ENCODE results near the gene RXRB.
A peak's percentile ranks its signal among the peaks of the same experiment; 100 is the strongest.

The RXRB gene

DNA sequence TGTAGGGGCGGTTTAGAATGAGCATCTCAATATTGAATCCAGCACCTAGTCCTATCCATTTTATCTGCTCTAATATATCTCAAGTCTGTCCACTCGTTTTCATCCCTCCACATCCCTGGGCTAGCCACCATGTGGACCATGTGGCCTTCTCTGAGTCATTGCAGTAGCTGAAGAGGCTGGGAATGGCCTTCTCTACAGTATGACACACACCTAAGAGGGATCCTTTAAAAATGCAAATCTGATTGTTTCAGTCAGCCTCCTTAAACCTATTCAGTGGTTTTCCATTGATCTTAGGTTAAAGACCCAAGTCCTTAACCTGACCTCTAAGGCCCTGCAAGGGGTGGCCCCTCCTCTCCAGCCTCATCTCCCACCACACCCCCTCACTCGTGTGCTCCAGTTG lies 17.2 kb upstream of the RXRB start:
- H3K27me3 Mint-ChIP-seq (ENCODE audit: low read depth) = peaks cover 9% of the 10 kb centered on the region
- no peak overlapping the region for H3K27ac Mint-ChIP-seq
- no peaks in the 10 kb centered on the region for H3K36me3 Mint-ChIP-seq (ENCODE audit: low read depth)
- H3K4me3 Mint-ChIP-seq = peak overlapping the region in 1 of 3 experiments; percentile 28
- TF ChIP-seq, protein P1, sequence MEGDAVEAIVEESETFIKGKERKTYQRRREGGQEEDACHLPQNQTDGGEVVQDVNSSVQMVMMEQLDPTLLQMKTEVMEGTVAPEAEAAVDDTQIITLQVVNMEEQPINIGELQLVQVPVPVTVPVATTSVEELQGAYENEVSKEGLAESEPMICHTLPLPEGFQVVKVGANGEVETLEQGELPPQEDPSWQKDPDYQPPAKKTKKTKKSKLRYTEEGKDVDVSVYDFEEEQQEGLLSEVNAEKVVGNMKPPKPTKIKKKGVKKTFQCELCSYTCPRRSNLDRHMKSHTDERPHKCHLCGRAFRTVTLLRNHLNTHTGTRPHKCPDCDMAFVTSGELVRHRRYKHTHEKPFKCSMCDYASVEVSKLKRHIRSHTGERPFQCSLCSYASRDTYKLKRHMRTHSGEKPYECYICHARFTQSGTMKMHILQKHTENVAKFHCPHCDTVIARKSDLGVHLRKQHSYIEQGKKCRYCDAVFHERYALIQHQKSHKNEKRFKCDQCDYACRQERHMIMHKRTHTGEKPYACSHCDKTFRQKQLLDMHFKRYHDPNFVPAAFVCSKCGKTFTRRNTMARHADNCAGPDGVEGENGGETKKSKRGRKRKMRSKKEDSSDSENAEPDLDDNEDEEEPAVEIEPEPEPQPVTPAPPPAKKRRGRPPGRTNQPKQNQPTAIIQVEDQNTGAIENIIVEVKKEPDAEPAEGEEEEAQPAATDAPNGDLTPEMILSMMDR (IDR thresholded peaks at IDR 0.05; ENCODE audit: unreplicated experiment in 3 of 3) = no peak
- peaks cover 9% of the 10 kb centered on the region for H3K4me1 Mint-ChIP-seq
- peaks cover under 1% of the 10 kb centered on the region for H3K9me3 Mint-ChIP-seq

DNA sequence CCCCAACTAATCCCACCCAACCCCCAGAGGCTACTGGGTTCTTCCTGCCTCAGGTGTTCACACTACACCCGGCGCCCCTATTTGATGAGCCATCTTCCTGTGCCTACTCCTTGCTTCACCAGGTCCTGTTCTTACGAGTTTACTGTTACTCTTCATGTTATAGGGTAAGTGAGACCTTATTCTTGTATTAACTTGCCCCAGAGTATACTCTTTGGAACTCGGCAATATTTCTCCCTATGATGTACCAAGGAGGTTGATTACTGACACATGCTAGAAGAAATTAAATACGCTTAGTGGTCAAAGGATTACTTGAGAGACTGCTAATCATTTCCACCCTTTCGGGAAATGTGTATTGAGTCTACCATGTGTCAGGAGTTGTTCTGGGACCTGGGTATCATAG lies 16.8 kb upstream of the RXRB start:
- Mint-ChIP-seq H3K9me3 (no peaks in the 10 kb centered on the region), H3K4me3 (no peak overlapping the region), H3K27ac (no peak overlapping the region), H3K36me3 (ENCODE audit: low read depth) (peaks cover under 1% of the 10 kb centered on the region), H3K27me3 (ENCODE audit: low read depth) (peaks cover 9% of the 10 kb centered on the region), H3K4me1 (peaks cover 13% of the 10 kb centered on the region)
- TF ChIP-seq, protein P1 (IDR thresholded peaks at IDR 0.05; ENCODE audit: unreplicated experiment in 3 of 3) = no peak

DNA sequence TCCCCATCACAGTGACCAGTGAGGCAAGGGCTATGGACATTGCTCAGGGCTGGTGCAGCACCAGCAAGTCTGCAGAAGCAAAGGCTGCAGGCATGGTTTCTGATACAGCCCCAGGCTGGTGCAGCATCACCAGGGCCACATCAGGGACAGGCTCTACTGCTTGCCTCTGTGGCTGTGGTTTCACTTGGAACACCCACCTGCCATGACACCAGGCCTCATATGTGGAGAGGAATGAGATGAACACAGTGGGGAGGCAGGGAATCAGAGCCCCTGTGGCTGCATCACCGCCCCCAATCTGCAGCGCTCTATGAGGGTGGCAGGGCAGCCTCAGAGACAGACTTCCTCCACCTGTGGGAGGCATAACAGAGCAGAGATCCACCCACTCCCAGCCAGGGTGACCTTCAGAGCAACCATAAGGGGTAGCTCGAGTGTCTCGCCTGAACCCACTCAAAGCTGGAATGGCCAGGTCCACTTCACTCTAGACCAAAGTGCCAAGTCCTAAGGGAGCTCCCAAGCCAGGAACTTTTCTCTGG lies 15.7 kb upstream of the RXRB start:
- Mint-ChIP-seq H3K4me3 (no peak overlapping the region), H3K27ac (no peak overlapping the region), H3K27me3 (ENCODE audit: low read depth) (peaks cover 9% of the 10 kb centered on the region), H3K4me1 (peaks cover 16% of the 10 kb centered on the region), H3K36me3 (ENCODE audit: low read depth) (peaks cover 6% of the 10 kb centered on the region), H3K9me3 (no peaks in the 10 kb centered on the region)
- TF ChIP-seq, protein P1 (IDR thresholded peaks at IDR 0.05; ENCODE audit: unreplicated experiment in 3 of 3) = no peak

DNA sequence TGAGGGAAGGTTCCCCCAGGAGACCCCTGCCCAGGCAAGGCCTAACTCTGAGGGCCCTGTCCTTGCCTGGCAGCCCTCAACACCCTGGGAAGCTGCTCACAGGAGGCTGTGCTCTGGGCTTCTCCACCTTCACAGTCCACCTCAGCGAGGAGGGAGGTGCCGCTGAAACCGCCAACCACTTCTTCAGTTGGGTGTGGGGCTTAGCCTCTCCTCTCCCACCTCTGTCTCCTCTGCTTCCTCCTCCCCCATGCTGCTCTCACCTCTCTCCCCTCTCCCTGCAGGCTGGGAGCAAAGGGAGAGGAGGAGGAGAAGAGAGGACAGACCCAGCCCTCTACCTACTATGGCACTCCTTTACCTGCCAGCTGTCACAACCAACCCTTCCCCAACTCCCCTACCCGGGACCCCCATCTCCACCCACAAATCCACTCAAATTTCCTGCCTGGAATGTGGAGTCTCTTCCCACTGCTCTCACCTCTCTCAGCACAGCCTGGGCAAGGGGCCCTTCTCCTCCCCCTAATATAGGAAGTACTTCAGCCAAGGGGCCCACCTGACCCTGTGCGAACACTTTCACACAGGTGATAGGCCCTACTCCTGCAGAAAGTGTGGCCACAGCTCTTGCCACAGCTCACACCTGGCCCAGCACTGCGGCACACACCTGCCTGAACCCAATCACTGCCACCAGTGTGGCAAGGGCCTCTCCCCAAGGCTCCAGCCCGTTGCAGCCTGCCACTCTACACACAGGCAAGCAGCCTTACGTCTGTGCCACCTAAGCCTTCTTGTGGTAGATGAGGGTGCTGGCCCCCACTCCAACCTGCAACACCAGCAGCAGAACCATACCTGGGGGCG lies 15.0 kb upstream of the RXRB start:
- peaks cover 16% of the 10 kb centered on the region for H3K4me1 Mint-ChIP-seq
- peak overlapping the region; percentile 33 to 49 (median 34) for H3K4me3 Mint-ChIP-seq
- H3K36me3 Mint-ChIP-seq (ENCODE audit: low read depth) = peaks cover 9% of the 10 kb centered on the region
- no peak overlapping the region for H3K27ac Mint-ChIP-seq
- TF ChIP-seq, protein P1 (IDR thresholded peaks at IDR 0.05; ENCODE audit: unreplicated experiment in 3 of 3) = no peak
- H3K27me3 Mint-ChIP-seq (ENCODE audit: low read depth) = peaks cover 9% of the 10 kb centered on the region
- no peaks in the 10 kb centered on the region for H3K9me3 Mint-ChIP-seq

DNA sequence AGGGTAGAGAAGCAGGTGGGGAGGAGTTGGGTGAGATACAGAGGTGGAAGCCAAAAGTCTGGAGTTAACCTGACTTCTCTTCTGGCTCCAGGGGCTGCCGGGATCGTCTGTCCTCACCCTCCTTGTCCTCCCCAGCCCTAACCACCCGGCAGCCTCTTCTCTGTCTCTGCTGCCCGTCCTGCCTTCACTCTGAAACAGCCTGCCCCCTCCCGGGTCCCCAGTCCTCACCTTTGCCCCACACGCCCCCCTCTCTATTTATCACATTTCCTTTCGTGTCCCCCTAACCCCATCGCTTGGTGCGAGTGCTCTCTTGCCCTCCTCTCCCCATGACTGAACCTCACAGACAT lies 13.5 kb upstream of the RXRB start:
- Mint-ChIP-seq H3K4me1 (peaks cover 25% of the 10 kb centered on the region), H3K36me3 (ENCODE audit: low read depth) (peaks cover 21% of the 10 kb centered on the region), H3K27ac (peak overlapping the region in 2 of 3 experiments; percentile 63 to 83), H3K4me3 (peak overlapping the region; percentile 90 to 95 (median 94)), H3K9me3 (no peaks in the 10 kb centered on the region), H3K27me3 (ENCODE audit: low read depth) (peaks cover 9% of the 10 kb centered on the region)
- TF ChIP-seq, protein P1 (IDR thresholded peaks at IDR 0.05; ENCODE audit: unreplicated experiment in 3 of 3) = no peak

All from nephron (organoid).